K562 (cell line): ENCODE measurements around the gene HSF5. TPM values are rescaled to one million over a fixed set of nuclear protein-coding genes. Genes with fewer than 3 reads are reported as not detected.

ENCODE experiments used
- ATF4 ChIP-seq: fragments of 450-650 bp; formaldehyde crosslinking; IDR thresholded peaks from 2 replicates; pipeline ENCODE4 v1.4.0; 2022; ENCODE audit warnings: mild to moderate bottlenecking, moderate library complexity
- BACH1 ChIP-seq: fragments of 200-800 bp; sonication (Bioruptor generic); IDR thresholded peaks from 2 replicates; pipeline ENCODE4 v1.6.1; 2016; ENCODE audit warnings: missing genetic modification characterization, missing compliant biosample characterization
- CBFB ChIP-seq: sonication (generic); formaldehyde crosslinking; IDR thresholded peaks from 2 replicates; pipeline ENCODE4 v1.4.0; 2020; ENCODE audit warnings: mild to moderate bottlenecking, missing genetic modification reagents
- DDX20 ChIP-seq: fragments of 450-650 bp; IDR thresholded peaks from 2 replicates; pipeline ENCODE4 v1.6.1; 2016; ENCODE audit warnings: missing genetic modification characterization, low read depth, mild to moderate bottlenecking, missing compliant biosample characterization, moderate library complexity
- GTF2A2 ChIP-seq: IDR thresholded peaks from 2 replicates; pipeline ENCODE4 v1.6.1; 2016; ENCODE audit warnings: mild to moderate bottlenecking, missing genetic modification characterization, missing compliant biosample characterization
- ILF3 ChIP-seq: fragments of 450-650 bp; IDR thresholded peaks from 2 replicates; pipeline ENCODE4 v1.6.1; 2018; ENCODE audit warnings: antibody characterized with exemption, mild to moderate bottlenecking, moderate library complexity, borderline replicate concordance
- LARP7 ChIP-seq: fragments of 450-650 bp; IDR thresholded peaks from 2 replicates; pipeline ENCODE4 v1.6.1; 2016
- NONO ChIP-seq, 2 experiments: fragments of 200-400 bp in 1 of 2; fragments of 450-650 bp in 1 of 2; formaldehyde crosslinking in 1 of 2; IDR thresholded peaks; 2 replicates each; pipeline ENCODE4 v1.6.1; 2017; ENCODE audit warnings: low read depth in 2 of 2, mild to moderate bottlenecking in 2 of 2, moderate library complexity in 2 of 2, low read length in 1 of 2
- PHB ChIP-seq: fragments of 250-450 bp; sonication (Bioruptor Pico); IDR thresholded peaks from 2 replicates; pipeline ENCODE4 v1.5.0; 2021
- PKNOX1 ChIP-seq: fragments of 450-650 bp; IDR thresholded peaks from 2 replicates; pipeline ENCODE4 v1.6.1; 2016
- USF2 ChIP-seq: sonication (generic); formaldehyde crosslinking; IDR thresholded peaks from 2 replicates; pipeline ENCODE4 v1.5.0; 2020; ENCODE audit warnings: missing genetic modification reagents
- YY1 ChIP-seq, 3 experiments: IDR thresholded peaks; 2 replicates each; pipeline ENCODE4 v1.6.1; 2011; ENCODE audit warnings: low read length in 2 of 3, mild to moderate bottlenecking in 2 of 3, moderate library complexity in 2 of 3, borderline replicate concordance in 1 of 3, control low read depth in 1 of 3, low read depth in 1 of 3; ENCODE audit not compliant: insufficient read depth in 3 of 3, insufficient replicate concordance in 2 of 3, control insufficient read depth in 1 of 3, insufficient read length in 1 of 3; ENCODE audit errors: extremely low read depth in 1 of 3
- ZBTB1 ChIP-seq: sonication (generic); formaldehyde crosslinking; IDR thresholded peaks from 2 replicates; pipeline ENCODE4 v1.8.1; 2023; ENCODE audit warnings: missing genetic modification reagents, low read depth, mild to moderate bottlenecking, borderline replicate concordance
- ZBTB33 ChIP-seq: sonication (generic); formaldehyde crosslinking; IDR thresholded peaks from 2 replicates; pipeline ENCODE4 v1.8.1; 2023; ENCODE audit warnings: mild to moderate bottlenecking, missing genetic modification reagents
- ZFP36 ChIP-seq: fragments of 150-350 bp; IDR thresholded peaks from 2 replicates; pipeline ENCODE4 v1.6.1; 2018; ENCODE audit warnings: low read length, low read depth; ENCODE audit not compliant: partially characterized antibody
- ZNF197 ChIP-seq: fragments of 200-800 bp; sonication (Bioruptor generic); IDR thresholded peaks from 2 replicates; pipeline ENCODE4 v1.6.1; 2016; ENCODE audit warnings: low read depth, missing genetic modification characterization, missing compliant biosample characterization
- ZNF655 ChIP-seq: fragments of 250-450 bp; sonication (Bioruptor Pico); IDR thresholded peaks from 2 replicates; pipeline ENCODE4 v1.5.0; 2021
- ZSCAN29 ChIP-seq: fragments of 450-650 bp; IDR thresholded peaks from 2 replicates; pipeline ENCODE4 v1.6.1; 2017
- polyA plus RNA-seq, 8 experiments: library from polyadenylated mRNA; depleted of rRNA in 4 of 8; stranded (reverse) in 5 of 8; unstranded in 3 of 8; fragments of >200 nt; fragmentation: Nextera tagmentation in 2 of 8; fragmentation: Illumina TruSeq in 1 of 8; extraction: Ambion mirVana in 2 of 8; extraction: Trizol in 1 of 8; gene quantifications; 2 replicates each; pipeline versions ENCODE4 v1.2.1 to v1.2.3, GENCODE V29; 2011 to 2014; ENCODE audit warnings: inconsistent platforms in 1 of 8, missing spikeins in 1 of 8
- total RNA-seq, 7 experiments: library from RNA; depleted of rRNA in 6 of 7; stranded (reverse); fragments of >200 nt in 6 of 7; fragmentation: Illumina TruSeq in 2 of 7; extraction: Trizol in 2 of 7; gene quantifications; 2 replicates each; pipeline versions ENCODE4 v1.2.1 to v1.2.3, GENCODE V29; 2011 to 2021; ENCODE audit warnings: low replicate concordance in 1 of 7

Gene HSF5
- total and polyA plus RNA-seq, 9 of the 15 experiments (the other 6 are each of a cell fraction or from before 2014, with no cell fraction given) = 0.04 TPM; not detected in 8

- TF ChIP-seq ZNF655 (CRISPR knock-in tag) (no peak), ZFP36 (no peak), ZBTB33 (CRISPR knock-in tag) (no peak), PKNOX1 (peak; percentile 57), PHB (CRISPR knock-in tag) (no peak), DDX20 (tag) (no peak), CBFB (CRISPR knock-in tag) (no peak), NONO (IDR thresholded peaks at IDR 0.05; ENCODE audit: low read depth in 2 of 2, low read length in 1 of 2) (no peak; a peak in 1 of 4 replicates), LARP7 (no peak), BACH1 (tag) (no peak), GTF2A2 (tag) (0 out of 2 replicates have a peak, but pooled peaks have one; percentile 22), ZBTB1 (CRISPR knock-in tag) (no peak), ZNF197 (CRISPR knock-in tag) (no peak), YY1 (IDR thresholded peaks at IDR 0.05; ENCODE audit: borderline replicate concordance in 1 of 3, control insufficient read depth in 1 of 3, extremely low read depth in 1 of 3, insufficient read depth in 3 of 3, insufficient read length in 1 of 3, insufficient replicate concordance in 2 of 3, low read depth in 1 of 3, low read length in 2 of 3) (peak in 1 of 3 experiments; percentile 49), ATF4 (CRISPR knock-in tag) (0 out of 2 replicates have a peak, but pooled peaks have one; percentile 15), USF2 (CRISPR knock-in tag) (no peak), ILF3 (no peak), ZSCAN29 (no peak)
These were observed 29.9 kb upstream of the HSF5 start (continued) for GRCh38 chr17:58517928-58518609.
